GM23248 (cell line): ENCODE measurements around the gene VIM.

Source experiments
- EZH2 ChIP-seq: fragments of 200-600 bp; sonication (generic); IDR thresholded peaks from 2 replicates; pipeline ENCODE4 v1.6.1; 2018; ENCODE audit warnings: antibody characterized with exemption, mild to moderate bottlenecking; ENCODE audit not compliant: insufficient read depth, poor library complexity, severe bottlenecking
- EZH2phosphoT487 ChIP-seq: fragments of 200-600 bp; sonication (generic); IDR thresholded peaks from 2 replicates; pipeline ENCODE4 v1.6.1; 2018; ENCODE audit warnings: antibody characterized with exemption, moderate library complexity, mild to moderate bottlenecking, low read depth; ENCODE audit not compliant: insufficient read depth

DNA sequence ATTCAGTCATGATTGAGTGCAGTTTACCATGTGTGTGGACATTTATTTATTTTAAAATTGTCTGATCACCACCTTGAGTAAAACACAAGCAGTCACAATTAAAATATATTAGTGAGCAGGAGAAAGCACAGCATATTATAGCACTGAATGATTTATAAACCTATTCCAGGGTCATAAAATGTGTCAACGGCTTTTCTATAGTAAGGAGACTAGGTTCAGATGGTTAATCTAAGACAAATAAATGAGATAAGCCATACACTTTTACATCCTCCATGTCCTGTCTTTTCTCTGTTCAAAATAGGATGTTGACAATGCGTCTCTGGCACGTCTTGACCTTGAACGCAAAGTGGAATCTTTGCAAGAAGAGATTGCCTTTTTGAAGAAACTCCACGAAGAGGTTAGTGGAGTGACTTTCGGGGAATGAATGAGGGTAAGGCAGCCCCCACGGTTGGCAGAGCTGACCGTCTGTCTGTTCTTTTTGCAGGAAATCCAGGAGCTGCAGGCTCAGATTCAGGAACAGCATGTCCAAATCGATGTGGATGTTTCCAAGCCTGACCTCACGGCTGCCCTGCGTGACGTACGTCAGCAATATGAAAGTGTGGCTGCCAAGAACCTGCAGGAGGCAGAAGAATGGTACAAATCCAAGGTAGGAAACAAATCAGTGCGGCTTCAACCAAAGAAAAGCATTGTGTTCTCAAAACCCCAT is 5.4 kb downstream of the VIM start:
- no peak for TF ChIP-seq EZH2
- no peak for TF ChIP-seq EZH2phosphoT487
